GM21515 (cell line): ENCODE results near the gene RPS27L.

Experiments used
- ATAC-seq: cut with Tn5 transposase; IDR thresholded peaks from one replicate; pipeline ENCODE4 v1.9.1; 2021; ENCODE audit not compliant: unreplicated experiment

Gene RPS27L

GRCh38 chr15:63157118-63157843, at the start of gene RPS27L:
TSS of gene RPS27L (minus strand) at chr15:63157477. CDS start at chr15:63157405, 72 bp downstream.
- ATAC-seq = peak; percentile 83

- no peak for ATAC-seq
Observed at GRCh38 chr15:63206079-63206478, 48.8 kb upstream of the RPS27L start.

GRCh38 chr15:63203451-63204090, 46.3 kb upstream of the RPS27L start:
- no peak for ATAC-seq

- no peak for ATAC-seq
Observed at GRCh38 chr15:63202861-63203260, 45.6 kb upstream of the RPS27L start.

GRCh38 chr15:63200464-63201249, 43.4 kb upstream of the RPS27L start:
- ATAC-seq = no peak

- ATAC-seq = no peak
Observed at GRCh38 chr15:63198371-63199250, 41.3 kb upstream of the RPS27L start.

- ATAC-seq = no peak
Observed at GRCh38 chr15:63197626-63198025, 40.3 kb upstream of the RPS27L start.

GRCh38 chr15:63196842-63197241, 39.6 kb upstream of the RPS27L start:
- ATAC-seq = no peak

GRCh38 chr15:63195569-63196015, 38.3 kb upstream of the RPS27L start:
- no peak for ATAC-seq

- ATAC-seq = no peak
Observed at GRCh38 chr15:63194880-63195568, 37.7 kb upstream of the RPS27L start.

GRCh38 chr15:63194302-63194701, 37.0 kb upstream of the RPS27L start:
- no peak for ATAC-seq

GRCh38 chr15:63192619-63193206, 35.4 kb upstream of the RPS27L start:
- ATAC-seq = no peak

- peak; percentile 40 for ATAC-seq
Observed at GRCh38 chr15:63191895-63192618, 34.8 kb upstream of the RPS27L start.

GRCh38 chr15:63190769-63191649, 33.7 kb upstream of the RPS27L start:
- ATAC-seq = no peak

- no peak for ATAC-seq
Observed at GRCh38 chr15:63189941-63190768, 32.9 kb upstream of the RPS27L start.

GRCh38 chr15:63188926-63189871, 31.9 kb upstream of the RPS27L start, which contains the start of gene RAB8B:
TSS of gene RAB8B (plus strand) at chr15:63189606. CDS start at chr15:63189625, 19 bp downstream.
- peak; percentile 73 for ATAC-seq
